GM19238 (cell line): ENCODE data around the gene TMEM19.

ENCODE experiments used
- DNase-seq: peaks from one replicate; pipeline ENCODE4 v3.0.0; 2011; ENCODE audit warnings: low spot score; ENCODE audit not compliant: insufficient read length

The TMEM19 gene

DNA sequence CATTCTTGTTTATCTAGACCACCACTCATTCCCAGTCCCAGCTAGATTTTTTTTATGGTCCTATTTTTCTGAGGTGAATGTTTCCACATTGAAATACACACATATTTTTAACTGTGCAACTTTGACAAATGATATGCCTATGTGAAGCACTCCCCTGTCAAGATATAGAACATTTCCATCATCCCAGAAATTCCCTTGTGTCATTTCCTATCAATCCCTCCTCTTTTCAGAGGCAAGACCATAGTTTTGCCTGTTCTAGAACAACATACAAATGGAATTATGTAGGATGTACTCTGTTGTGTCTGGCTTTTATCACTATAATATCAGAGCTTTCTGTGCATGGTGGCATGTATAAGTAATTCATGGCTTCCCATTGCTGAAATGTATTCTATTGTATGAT is 32.7 kb downstream of the TMEM19 start:
- DNase-seq = no peak

DNA sequence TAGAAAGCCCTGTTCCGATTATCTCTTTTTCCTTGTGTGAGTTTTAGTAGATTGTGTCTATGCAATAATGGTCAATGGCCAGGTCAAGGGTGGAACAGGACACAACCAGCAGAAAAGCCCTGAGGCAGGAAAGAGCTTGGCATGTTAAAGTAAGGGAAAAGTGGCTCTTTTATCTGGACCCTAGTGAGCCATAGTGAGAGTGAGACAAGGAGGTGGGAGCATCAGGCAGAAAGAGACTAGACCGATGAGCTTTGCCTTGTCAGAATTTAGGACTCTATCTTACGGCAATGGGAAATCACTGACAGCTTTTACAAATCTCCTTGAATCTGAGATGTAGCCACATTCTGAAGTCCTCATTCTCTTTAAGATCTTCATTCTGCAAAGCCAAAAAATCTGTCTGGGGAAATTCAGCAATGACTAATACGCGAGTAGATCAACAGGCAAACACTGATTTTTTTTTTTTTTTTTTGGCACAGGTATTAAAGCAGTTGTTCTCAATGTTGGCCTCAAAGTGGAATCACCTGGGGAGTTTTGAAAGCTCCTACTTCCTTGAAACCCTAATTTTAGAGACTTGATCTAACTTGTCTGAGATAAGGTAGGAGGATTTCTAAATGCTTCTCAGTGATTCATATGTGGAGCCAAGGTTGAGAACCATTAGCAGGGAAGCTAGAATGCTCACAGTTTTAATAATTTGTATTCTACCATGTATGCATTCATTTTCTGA is 33.9 kb downstream of the TMEM19 start:
- DNase-seq = no peak

DNA sequence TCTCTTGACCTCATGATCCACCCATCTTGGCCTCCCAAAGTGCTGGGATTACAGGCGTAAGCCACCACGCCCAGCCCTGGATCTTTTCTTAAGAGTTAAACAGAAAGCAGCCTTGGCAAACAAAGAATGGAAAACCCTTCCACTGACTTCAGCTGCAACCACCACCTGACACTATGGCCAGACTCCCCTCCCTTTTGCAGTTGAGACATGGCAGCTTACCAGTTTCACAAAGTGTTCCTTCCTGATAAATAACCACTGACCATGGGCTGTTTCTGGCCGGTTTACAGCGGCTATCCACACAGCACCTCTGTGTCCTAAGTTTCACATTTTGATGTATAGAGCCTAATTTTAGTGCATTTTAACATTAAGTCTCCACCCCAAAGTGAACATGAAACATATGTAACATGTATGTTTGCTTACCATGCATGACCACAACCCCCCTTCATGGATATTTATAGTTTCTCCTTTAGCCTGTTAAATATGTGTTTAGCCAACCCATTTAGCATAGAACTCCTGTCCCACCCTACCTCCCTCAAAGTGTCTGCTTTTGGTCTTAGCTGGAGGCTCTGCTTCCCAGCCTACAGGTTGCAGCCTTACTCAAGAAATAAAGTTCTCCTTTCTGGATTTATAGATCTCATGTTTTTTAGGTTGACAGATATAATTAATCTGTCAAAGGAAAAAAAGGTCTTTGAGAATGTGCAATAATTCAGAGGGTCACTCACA is 36.1 kb downstream of the TMEM19 start:
- no peak for DNase-seq

DNA sequence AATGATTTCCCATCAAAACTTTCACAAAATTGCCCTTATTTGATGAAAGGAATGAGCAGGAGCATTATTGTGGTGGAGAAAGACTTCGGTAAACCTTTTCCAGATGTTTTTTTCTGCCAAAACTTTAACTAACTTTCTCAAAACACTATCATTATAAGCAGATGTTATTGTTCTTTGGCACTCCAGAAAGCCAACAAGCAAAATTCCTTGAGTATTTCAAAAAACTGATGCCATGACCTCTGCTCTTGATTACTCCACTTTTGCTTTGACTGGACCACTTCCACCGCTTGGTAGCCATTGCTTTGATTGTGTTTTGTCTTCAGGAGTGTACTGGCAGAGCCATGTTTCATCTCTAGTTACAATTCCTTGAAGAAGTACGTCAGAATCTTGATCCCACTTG is 39.1 kb downstream of the TMEM19 start:
- no peak for DNase-seq

DNA sequence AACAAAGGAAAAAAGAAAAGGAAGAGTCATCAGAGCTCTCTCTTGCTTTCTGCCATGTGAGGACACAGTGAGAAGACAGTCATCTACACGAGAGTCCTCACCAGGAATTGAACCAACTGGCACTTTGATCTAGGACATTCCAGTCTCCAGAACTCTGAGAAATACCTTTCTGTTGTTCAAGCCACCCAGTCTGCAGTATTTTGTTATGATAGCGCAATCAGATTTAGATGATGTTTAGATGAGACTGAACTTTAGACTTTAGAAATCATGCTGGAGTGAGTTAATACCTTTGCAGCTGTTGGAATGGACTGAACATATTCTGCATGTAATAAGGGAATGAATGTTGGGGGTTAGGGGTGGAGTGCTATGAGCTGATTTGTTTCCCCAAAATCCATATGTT is 40.7 kb downstream of the TMEM19 start:
- DNase-seq = no peak

DNA sequence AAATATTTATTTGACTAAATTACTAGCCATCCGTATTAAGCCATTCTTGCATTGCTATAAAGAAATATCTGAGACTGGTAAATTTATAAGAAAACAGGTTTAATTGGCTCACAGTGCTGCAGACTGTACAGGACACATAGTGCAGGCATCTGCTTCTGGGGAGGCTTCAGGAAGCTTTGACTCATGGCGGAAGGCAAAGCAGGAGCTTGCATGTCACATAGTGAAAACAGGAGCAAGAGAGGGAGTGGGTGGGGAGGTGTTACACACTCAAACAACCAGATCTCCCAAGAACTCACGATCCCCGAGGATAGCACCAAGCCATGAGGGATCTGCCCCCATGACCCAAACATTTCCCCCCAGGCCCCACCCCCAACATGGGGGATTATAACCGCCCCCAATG is 42.1 kb downstream of the TMEM19 start:
- no peak for DNase-seq

DNA sequence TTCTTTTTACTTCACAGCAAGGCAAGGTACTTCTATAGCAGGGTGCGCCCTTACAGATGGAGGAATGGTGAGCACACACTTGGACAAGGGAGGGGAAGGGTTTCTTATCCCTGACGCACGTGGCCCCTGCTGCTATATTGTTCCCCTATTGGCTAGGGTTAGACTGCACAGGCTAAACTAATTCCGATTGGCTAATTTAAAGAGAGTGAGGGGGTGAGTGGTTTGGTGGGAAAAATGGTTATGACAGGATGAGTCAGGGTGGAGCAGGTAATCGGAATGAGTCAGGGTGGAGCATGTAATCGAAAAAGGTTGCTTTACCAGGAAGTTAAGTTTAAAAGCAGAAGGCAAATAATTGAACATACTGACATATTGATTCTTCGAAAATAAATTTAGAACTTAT is 45.1 kb downstream of the TMEM19 start:
- DNase-seq = no peak

DNA sequence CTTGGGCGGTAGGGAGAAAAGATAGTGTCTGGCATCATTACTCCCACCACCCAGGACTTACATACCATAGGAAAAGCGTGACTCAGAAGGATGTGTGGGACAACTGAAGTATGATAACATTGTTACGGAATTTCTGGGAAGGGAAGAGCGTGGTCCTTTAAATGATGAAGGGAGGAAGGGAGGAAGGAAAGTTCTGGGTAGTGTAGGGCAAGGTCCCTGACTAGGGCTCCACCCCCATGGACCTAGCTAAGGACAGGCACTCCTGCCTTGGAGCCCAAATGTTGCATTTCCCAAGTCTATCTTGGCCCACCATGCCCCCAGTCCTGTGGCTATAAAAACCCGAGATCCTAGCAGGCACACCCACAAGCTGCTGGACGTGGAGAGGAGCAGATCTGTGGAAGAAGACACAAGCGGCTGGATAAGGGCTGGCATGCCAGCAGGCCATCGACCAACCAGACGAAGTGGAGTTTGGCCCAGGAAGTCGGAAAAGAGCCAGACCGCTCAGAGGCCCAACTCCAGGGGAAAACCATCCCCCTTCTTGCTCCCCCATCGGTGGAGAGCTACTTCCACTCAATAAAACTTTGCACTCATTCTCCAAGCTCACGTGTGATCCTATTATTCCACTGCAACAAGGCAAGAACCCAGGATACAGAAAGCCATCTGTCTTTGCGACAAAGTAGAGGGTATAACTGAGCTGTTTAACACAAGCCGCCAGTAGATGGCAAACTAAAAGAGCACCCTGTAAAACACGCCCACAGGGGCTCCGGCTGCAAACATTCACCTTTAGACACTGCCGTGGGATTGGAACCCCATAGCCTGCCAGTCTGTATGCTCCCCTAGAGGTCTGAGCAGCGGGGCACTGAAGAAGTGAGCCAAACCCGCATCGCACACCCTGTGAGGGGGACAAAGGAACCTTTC is 45.8 kb downstream of the TMEM19 start:
- DNase-seq = no peak

DNA sequence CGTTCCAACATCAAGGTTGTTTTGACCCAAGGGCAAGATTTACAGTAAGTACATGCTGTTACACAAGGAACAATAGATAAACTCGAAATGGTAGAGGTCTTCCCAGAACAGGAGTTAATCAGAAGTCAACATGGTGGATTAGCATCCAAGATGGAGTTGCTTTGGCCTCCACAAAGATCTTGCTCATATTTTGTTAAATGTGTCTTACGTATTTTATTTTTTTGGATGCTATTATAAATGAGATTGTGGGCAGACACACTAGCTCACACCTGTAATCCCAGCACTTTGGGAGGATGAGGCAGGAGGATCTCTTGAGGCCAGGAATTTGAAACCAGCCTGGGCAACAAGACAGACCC is 46.5 kb downstream of the TMEM19 start:
- no peak for DNase-seq

DNA sequence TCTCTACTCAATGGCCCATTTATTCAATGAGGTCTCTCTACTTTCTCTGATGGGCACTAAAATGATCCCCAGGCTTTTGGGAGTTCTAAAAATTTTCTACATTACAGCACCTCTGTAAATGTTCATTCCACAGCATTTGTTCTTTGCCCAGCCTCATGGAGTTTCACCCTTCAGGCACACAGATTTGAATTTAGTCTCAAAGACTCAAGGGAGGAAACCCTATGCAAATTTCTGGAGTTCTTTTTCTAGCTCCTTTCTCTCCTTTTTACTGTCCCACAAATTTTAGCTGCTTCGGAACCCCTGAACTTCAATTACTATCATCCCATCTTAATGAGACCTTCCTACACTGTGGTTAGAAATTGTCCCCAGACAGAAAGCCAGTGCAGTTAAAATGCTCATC is 51.3 kb downstream of the TMEM19 start:
- DNase-seq = no peak

DNA sequence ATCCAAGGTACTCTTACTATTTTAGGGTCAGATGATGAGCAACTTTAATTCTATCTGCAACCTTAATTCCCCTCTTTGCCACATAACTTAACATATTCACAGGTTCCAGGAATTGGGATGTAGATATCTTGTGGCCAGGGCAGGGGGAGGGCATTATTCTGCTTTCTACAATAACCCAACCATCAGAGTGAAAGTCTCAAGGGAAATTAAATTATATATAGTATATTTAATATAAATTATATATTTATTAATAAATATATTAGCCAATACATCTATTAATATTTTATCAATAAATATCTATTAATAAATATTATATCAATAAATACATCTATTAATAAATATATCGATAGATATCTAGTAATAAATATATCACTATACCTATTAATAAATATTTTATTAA is 57.1 kb downstream of the TMEM19 start:
- DNase-seq = no peak

DNA sequence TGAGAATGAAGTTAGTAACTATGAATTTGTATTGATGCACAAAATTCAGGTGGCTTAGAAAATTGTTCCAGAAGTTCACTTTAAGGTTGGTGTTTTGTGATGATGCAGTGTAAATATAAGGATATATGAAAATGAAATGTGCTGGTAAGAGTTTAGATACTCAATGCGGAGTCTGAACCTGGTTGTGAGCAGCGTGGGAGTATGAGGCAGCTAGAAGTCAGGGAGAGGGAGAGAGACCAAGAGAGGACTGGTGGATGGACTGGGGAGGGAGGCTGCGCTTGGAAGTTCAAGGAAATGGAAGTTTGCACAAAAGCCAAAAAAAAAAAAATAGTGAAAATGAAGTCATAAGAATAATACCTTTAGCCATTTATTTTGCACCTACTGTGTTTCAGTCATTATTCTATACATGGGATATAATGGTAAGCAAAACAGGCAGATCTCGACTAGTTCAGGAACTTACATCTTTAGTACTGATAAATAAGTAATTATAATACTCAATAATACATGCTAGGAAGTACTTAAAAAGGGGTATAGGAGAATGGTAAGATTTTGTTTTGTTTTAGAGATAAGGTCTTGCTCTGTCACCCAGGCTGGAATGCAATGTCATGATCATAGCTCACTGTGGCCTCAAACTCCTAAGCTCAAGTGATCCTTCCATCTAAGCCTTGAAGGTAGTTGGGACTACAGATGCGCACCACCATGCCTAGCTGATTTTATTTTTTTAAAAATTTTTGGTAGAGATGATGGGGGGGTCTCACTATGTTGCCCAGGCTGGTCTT is 58.8 kb downstream of the TMEM19 start:
- no peak for DNase-seq

DNA sequence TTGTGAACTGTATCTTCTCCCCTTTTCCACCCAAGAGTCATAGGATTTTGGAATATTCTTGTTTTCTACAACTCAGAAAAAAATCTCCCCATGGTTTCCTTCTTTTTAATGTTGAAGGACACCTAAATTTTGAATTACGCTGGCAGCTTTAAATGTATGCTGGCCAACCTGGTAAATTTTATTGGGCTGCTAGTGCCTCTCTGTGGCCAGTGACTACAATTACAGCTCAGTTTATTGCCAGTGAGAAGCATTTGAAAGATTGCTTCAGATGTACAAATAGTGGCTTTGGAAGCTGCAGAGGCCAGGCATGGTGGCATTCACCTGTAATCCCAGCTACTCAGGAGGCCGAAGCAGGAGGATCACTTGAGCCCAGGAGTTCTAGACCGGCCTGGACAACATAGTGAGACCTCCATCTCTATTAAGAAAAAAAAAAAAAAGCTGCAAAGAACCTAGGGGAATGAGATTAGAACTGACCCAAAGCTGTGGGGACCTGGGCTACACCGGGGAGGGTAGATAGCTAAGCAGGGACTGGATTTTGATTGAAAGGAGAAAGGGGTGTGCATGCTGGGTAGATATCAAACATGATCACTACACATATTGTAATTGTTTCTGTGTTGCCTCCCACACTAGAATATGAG is 61.2 kb downstream of the TMEM19 start:
- DNase-seq = peak; percentile 10

DNA sequence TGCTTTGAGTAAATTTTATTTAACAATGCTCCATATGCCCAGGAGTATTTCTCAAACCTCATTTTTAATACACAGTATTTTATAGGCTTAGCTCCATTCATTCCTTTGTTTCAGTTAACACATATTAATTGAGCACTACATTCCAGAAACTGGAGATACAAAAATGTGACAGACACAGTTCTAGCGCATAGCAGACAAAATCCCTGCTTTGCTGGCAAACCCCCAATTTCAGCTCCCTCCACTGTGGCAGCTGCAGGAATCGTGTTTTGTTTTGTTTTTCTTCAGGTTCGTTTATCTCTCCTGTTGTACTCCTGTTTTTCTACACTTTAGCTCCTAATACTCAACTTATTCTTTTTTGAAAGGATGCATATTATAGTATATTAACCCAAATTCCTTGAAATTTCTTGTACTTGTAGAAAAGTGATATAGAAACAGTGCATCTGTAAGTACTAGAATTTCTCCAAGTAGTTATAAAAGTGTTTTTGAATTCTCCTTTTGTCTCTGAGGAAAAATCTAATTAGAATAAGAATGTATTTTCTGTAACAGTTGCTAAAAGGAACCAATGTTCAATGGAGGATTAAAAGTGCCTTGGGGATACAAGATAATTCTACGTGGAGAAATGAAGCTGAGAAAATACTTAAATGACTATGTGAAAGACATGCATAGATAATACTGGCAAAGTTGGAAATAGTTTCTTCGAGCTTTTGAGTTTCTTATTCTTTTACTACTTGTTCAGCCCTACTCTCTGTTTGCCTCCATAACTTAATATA is 62.4 kb downstream of the TMEM19 start:
- DNase-seq = no peak

DNA sequence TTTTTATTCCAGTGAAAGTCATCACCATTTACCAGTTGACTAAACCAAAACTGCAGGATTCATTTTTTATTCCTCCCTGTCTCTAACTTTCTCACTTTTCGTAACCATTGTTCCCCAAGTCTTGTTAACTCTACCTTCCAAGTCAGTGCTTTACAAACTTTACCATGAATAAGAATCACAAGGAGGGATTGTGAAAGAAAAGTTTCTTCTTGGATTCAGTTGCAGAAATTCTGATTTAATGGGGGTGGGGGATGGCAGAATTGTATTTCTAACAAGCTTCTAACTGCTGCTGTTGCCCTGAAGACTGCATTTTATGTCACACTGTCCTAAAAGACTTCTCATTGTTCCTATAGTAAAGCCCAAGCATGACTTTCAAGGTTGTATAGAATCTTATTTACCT is 63.8 kb downstream of the TMEM19 start:
- DNase-seq = no peak

DNA sequence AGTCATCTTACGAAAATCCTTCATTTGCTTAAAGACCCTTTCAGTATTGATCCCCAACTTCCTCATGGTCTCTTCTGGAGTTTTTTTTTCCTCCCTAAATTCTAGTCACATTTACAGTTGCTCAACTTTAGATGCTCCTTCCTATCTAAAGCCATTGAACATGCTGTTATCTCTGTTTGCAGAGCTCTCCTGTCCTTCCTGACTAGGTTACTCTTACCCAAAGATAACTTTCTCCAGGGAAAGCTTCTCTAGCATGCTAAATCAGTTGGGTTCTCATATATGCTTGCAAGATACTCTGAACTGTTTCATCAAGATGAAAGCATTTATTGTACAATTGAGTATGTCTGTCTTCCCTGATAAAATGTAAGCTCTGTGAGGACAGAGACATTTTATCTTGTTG is 67.0 kb downstream of the TMEM19 start:
- no peak for DNase-seq
